Stimulated activated CD4-positive, alpha-beta T cell treated with anti-CD3 and anti-CD28 coated beads, Interleukin-4, amount 100 ng/mL, for 48 hours (primary cell): Measurements from ENCODE around the gene TTYH1.

ENCODE experiments used
- DNase-seq, 2 donors: peaks; one replicate each; pipeline ENCODE4 v3.0.0-alpha.2; 2020; ENCODE audit warnings: low read depth in 2 of 2

TTYH1 gene

GRCh38 chr19:54478677-54479266, 63.5 kb downstream of the TTYH1 start:
- no peak for DNase-seq

- DNase-seq, result no peak
Observed at GRCh38 chr19:54480051-54480450, 64.8 kb downstream of the TTYH1 start.

- no peak for DNase-seq
Observed at GRCh38 chr19:54481326-54481930, 66.2 kb downstream of the TTYH1 start.

GRCh38 chr19:54482889-54483288, 67.6 kb downstream of the TTYH1 start:
- no peak for DNase-seq

- DNase-seq, result no peak
Observed at GRCh38 chr19:54484451-54484850, 69.2 kb downstream of the TTYH1 start.

- no peak for DNase-seq
Observed at GRCh38 chr19:54485851-54486250, 70.6 kb downstream of the TTYH1 start.
